Fibroblast of mammary gland (primary cell): ENCODE data around the gene ZNF778.

Experiments
- DNase-seq: peaks from one replicate; pipeline ENCODE4 v3.0.0-alpha.2; 2010; ENCODE audit warnings: low read depth
- H3K4me3 ChIP-seq: 2 replicates; pipeline ENCODE4 v1.5.1; 2011; ENCODE audit warnings: low read depth, mild to moderate bottlenecking, low read length, moderate library complexity; ENCODE audit not compliant: control insufficient read depth
- TF ChIP-seq, protein P1 (sequence below): conservative IDR thresholded peaks from 2 replicates; pipeline ENCODE4 v1.5.1; 2011; ENCODE audit warnings: low read depth, low read length, inconsistent platforms; ENCODE audit not compliant: control insufficient read depth, insufficient read depth

Gene ZNF778

GRCh38 chr16:89176147-89176690, 41.3 kb upstream of the ZNF778 start:
- TF ChIP-seq, protein P1, sequence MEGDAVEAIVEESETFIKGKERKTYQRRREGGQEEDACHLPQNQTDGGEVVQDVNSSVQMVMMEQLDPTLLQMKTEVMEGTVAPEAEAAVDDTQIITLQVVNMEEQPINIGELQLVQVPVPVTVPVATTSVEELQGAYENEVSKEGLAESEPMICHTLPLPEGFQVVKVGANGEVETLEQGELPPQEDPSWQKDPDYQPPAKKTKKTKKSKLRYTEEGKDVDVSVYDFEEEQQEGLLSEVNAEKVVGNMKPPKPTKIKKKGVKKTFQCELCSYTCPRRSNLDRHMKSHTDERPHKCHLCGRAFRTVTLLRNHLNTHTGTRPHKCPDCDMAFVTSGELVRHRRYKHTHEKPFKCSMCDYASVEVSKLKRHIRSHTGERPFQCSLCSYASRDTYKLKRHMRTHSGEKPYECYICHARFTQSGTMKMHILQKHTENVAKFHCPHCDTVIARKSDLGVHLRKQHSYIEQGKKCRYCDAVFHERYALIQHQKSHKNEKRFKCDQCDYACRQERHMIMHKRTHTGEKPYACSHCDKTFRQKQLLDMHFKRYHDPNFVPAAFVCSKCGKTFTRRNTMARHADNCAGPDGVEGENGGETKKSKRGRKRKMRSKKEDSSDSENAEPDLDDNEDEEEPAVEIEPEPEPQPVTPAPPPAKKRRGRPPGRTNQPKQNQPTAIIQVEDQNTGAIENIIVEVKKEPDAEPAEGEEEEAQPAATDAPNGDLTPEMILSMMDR: no peak
- H3K4me3 ChIP-seq: no peak overlapping the region
- DNase-seq: no peak

- H3K4me3 ChIP-seq: no peak overlapping the region
- no peak for DNase-seq
- TF ChIP-seq, protein P1: no peak
Observed at GRCh38 chr16:89176717-89177116, 40.8 kb upstream of the ZNF778 start.

- H3K4me3 ChIP-seq: no peak overlapping the region
- no peak for DNase-seq
- TF ChIP-seq, protein P1: no peak
Observed at GRCh38 chr16:89177501-89177900, 40.0 kb upstream of the ZNF778 start.

- DNase-seq: no peak
- H3K4me3 ChIP-seq: no peak overlapping the region
- TF ChIP-seq, protein P1: no peak
Observed at GRCh38 chr16:89178453-89179147, 38.9 kb upstream of the ZNF778 start.

DNA sequence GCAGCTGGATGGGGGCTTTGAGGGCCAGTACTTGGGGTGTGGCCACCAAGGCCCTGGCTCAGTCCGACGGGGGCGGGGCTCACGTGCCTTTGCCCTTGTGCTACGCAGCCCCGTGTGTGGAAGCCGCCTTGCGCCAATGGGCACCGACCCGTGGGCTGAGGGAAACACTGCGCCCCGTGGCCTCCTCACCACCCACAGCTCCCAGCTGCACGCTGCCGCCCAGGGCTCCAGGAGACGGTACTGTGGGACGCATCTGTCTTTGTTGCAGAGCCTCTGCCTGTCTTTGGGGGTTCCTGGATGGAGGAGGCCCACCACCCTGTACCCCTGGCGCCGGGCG, 38.4 kb upstream of the ZNF778 start:
- no peak for DNase-seq
- no peak overlapping the region for H3K4me3 ChIP-seq
- TF ChIP-seq, protein P1: no peak

- TF ChIP-seq, protein P1: no peak
- no peak for DNase-seq
- no peak overlapping the region for H3K4me3 ChIP-seq
Observed at GRCh38 chr16:89179656-89180315, 37.7 kb upstream of the ZNF778 start.
